Measurements from ENCODE around the gene CFP. TPM values are rescaled to one million over a fixed set of nuclear protein-coding genes. Genes with fewer than 3 reads are reported as not detected.

CFP gene
- total RNA-seq, 1 donor from 2014 or later, result 1.1 TPM

- Mint-ChIP-seq H3K4me3 (ENCODE audit: unreplicated experiment) (no peak overlapping the region), H3K27ac (ENCODE audit: unreplicated experiment) (no peak overlapping the region), H3K27me3 (ENCODE audit: low read depth, unreplicated experiment) (no peaks in the 10 kb centered on the region), H3K36me3 (ENCODE audit: low read depth, unreplicated experiment) (no peaks in the 10 kb centered on the region), H3K4me1 (ENCODE audit: low read depth, unreplicated experiment) (peaks cover 10% of the 10 kb centered on the region), H3K9me3 (ENCODE audit: unreplicated experiment) (no peaks in the 10 kb centered on the region)
- no peak overlapping the region for H3K27ac ChIP-seq (ENCODE audit: low read depth, low read length)
- no peak for TF ChIP-seq EZH2 (IDR thresholded peaks at IDR 0.05; ENCODE audit: insufficient read depth, low read length)
- no peak for TF ChIP-seq CTCF (IDR thresholded peaks at IDR 0.05; ENCODE audit: insufficient read depth, low read depth, low read length)
- H3K4me3 ChIP-seq (ENCODE audit: insufficient read depth, low read depth, low read length), result no peak overlapping the region
- no peaks in the 10 kb centered on the region for H3K9me3 ChIP-seq (ENCODE audit: insufficient read depth, low read depth, low read length)
- peaks cover 37% of the 10 kb centered on the region for H4K20me1 ChIP-seq (ENCODE audit: insufficient read depth, low read length)
- peak; percentile 84 for FAIRE-seq
- H3K9ac ChIP-seq (ENCODE audit: low read length), result no peak overlapping the region
- peaks cover 24% of the 10 kb centered on the region for H3K4me1 ChIP-seq (ENCODE audit: insufficient read depth, low read length)
- DNase-seq (ENCODE audit: low read depth), result no peak
- peaks cover 27% of the 10 kb centered on the region for H3K79me2 ChIP-seq (ENCODE audit: insufficient read depth, low read length)
- no peaks in the 10 kb centered on the region for H3K27me3 ChIP-seq (ENCODE audit: insufficient read depth, low read length)
- no peak overlapping the region for H2AFZ ChIP-seq (ENCODE audit: low read depth, low read length)
- no peaks in the 10 kb centered on the region for H3K36me3 ChIP-seq (ENCODE audit: insufficient read depth, low read length)
- H3K4me2 ChIP-seq (ENCODE audit: low read length), result no peak overlapping the region
These were observed 42.4 kb downstream of the CFP start for GRCh38 chrX:47587091-47587891.

- Histone ChIP-seq H2AFZ (ENCODE audit: low read depth, low read length) (no peak overlapping the region), H3K9ac (ENCODE audit: low read length) (no peak overlapping the region), H3K4me1 (ENCODE audit: insufficient read depth, low read length) (peaks cover 24% of the 10 kb centered on the region), H4K20me1 (ENCODE audit: insufficient read depth, low read length) (peaks cover 37% of the 10 kb centered on the region), H3K4me2 (ENCODE audit: low read length) (peak overlapping the region; percentile 93), H3K4me3 (ENCODE audit: insufficient read depth, low read depth, low read length) (no peak overlapping the region), H3K9me3 (ENCODE audit: insufficient read depth, low read depth, low read length) (no peaks in the 10 kb centered on the region), H3K27ac (ENCODE audit: low read depth, low read length) (no peak overlapping the region), H3K27me3 (ENCODE audit: insufficient read depth, low read length) (no peaks in the 10 kb centered on the region), H3K36me3 (ENCODE audit: insufficient read depth, low read length) (no peaks in the 10 kb centered on the region), H3K79me2 (ENCODE audit: insufficient read depth, low read length) (peaks cover 29% of the 10 kb centered on the region)
- Mint-ChIP-seq H3K36me3 (ENCODE audit: low read depth, unreplicated experiment) (no peaks in the 10 kb centered on the region), H3K4me1 (ENCODE audit: low read depth, unreplicated experiment) (peaks cover 12% of the 10 kb centered on the region), H3K4me3 (ENCODE audit: unreplicated experiment) (peak overlapping the region; percentile 75), H3K27me3 (ENCODE audit: low read depth, unreplicated experiment) (no peaks in the 10 kb centered on the region), H3K27ac (ENCODE audit: unreplicated experiment) (no peak overlapping the region), H3K9me3 (ENCODE audit: unreplicated experiment) (no peaks in the 10 kb centered on the region)
- TF ChIP-seq CTCF (IDR thresholded peaks at IDR 0.05; ENCODE audit: insufficient read depth, low read depth, low read length), result no peak
- no peak for TF ChIP-seq EZH2 (IDR thresholded peaks at IDR 0.05; ENCODE audit: insufficient read depth, low read length)
- FAIRE-seq, result no peak
- DNase-seq (ENCODE audit: low read depth), result no peak
These were observed 43.5 kb downstream of the CFP start for GRCh38 chrX:47586043-47586787.
